Fibroblast of skin of back (primary cell): ENCODE results near the gene ZNF652.

Experiments used
- DNase-seq: peaks from one replicate; pipeline ENCODE4 v3.0.0-alpha.2; 2013

Gene ZNF652

GRCh38 chr17:49260011-49260816 lies 101.8 kb downstream of the ZNF652 start:
- peak; percentile 88 for DNase-seq

- no peak for DNase-seq
Observed at GRCh38 chr17:49259663-49260010, 102.4 kb downstream of the ZNF652 start.

GRCh38 chr17:49258394-49258793 lies 103.7 kb downstream of the ZNF652 start:
- no peak for DNase-seq

GRCh38 chr17:49255125-49255524 lies 106.9 kb downstream of the ZNF652 start:
- DNase-seq, result no peak

GRCh38 chr17:49254066-49254465 lies 108.0 kb downstream of the ZNF652 start:
- no peak for DNase-seq

- DNase-seq, result no peak
Observed at GRCh38 chr17:49252148-49252695, 109.8 kb downstream of the ZNF652 start.

- no peak for DNase-seq
Observed at GRCh38 chr17:49249890-49250522, 112.0 kb downstream of the ZNF652 start.

- DNase-seq, result peak; percentile 21
Observed at GRCh38 chr17:49249292-49249794, 112.7 kb downstream of the ZNF652 start.

- DNase-seq, result no peak
Observed at GRCh38 chr17:49247944-49248343, 114.1 kb downstream of the ZNF652 start.

- DNase-seq, result no peak
Observed at GRCh38 chr17:49244839-49245238, 117.2 kb downstream of the ZNF652 start.
